ENCODE measurements around the gene MMADHC. TPM values are rescaled to one million over a fixed set of nuclear protein-coding genes. Genes with fewer than 3 reads are reported as not detected.
"Not testable (repeated sequence)": the region's sequence is repeated elsewhere in the genome, so short reads cannot be mapped to it uniquely, and the experiment has no call there.

Gene MMADHC
- total RNA-seq, 1 experiment from 2014 or later, result 195 TPM

GRCh38 chr2:149597050-149597667 is 9.6 kb upstream of the MMADHC start:
- no peak for DNase-seq (ENCODE audit: low read depth)
- in situ Hi-C loops (cut with HindIII; ENCODE audit: low pct_unique_long_range_greater_than_20kb, low sequenced_read_pairs), result no loop called here

DNA sequence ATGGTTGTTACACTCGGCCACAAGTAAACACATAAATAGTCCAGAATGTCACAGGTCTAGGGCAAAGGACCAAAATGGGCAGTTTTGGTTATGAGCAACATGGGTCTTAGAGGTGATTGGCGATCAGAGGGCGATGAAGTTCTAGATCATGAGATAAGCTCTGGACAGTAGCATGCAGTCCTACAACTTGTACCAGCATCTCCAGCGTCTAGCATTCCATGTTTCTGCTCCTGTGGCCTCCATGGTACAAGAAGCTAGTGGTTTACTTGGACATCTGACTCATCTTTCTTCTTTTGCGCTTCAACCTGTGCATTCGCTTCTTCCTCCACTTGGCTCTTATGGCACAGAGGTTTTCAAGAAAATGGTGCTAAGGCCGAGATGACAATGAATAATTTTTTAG is 8.9 kb upstream of the MMADHC start:
- in situ Hi-C loops (cut with HindIII; ENCODE audit: low pct_unique_long_range_greater_than_20kb, low sequenced_read_pairs), result no loop called here
- no peak for DNase-seq (ENCODE audit: low read depth)

DNA sequence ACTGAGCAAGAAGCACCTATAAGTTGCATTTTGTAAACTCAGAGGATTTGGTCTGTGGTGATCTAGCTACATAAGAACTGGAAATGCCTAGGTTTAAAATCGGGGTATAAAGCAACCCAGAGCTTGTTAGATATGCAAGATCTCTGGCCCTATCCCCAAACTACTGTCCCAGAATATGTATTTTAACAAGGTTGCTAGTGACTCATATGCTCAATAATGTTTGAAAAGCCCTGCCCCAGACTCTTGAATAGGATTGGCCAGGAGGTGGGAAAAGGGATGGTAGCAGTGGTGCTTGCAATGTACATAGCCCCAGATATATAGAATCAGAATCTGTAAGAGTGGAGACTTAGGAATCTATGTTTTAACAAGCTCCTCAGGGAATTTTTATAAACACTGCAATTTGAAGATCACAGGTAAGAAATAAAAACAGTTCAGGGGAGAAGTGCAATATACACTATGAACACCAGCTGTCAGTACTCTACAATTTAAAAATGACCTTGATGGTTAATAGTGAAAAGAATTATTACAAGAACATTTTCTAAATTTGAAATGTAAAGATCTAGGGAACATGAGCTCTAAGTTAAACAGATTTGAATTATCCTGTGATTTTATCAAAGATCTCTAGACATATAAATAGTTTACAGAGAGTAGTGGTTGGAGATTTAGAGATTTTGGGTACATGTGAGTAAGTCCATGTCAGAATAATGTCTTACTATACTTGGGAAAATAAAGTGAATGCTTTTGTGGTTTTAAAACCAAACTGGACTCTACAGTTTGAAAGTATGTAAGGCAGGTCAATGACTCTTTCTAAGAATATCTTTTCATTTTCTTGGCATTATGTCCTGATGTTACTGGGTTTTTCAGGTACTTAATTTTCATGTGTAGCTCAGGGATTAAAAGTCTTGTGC is 7.7 kb upstream of the MMADHC start:
- no peak for DNase-seq (ENCODE audit: low read depth)
- in situ Hi-C loops (cut with HindIII; ENCODE audit: low pct_unique_long_range_greater_than_20kb, low sequenced_read_pairs), result no loop called here

- DNase-seq (ENCODE audit: low read depth), result no peak
- in situ Hi-C loops (cut with HindIII; ENCODE audit: low pct_unique_long_range_greater_than_20kb, low sequenced_read_pairs), result no loop called here
These were observed 6.8 kb upstream of the MMADHC start for GRCh38 chr2:149594411-149594810.

DNA sequence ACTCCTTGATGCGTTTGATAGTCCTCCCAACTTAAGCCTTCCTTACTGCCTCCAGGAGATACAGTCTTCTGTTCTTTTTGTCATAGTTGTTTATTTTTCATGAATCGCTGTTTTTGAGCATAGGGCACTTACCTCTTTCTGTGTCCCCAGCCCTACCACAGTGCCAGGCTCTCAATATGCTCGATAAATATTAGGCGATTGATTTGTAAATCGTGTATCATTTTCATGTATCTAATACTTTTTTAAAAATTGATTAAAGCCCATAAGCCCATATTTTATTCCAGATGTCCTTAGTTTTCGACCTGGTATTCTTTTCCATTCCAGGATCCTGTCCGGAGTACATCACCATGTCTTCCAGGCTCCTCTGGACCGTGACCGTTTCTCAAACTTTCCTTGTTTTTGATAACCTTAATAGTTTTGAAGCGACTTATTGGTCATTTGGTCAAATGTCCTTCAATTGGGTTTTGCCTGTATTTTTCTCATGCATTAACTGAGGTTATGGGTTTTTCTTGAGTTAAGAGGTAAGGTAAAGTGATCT is 444 bp upstream of the MMADHC start:
- in situ Hi-C loops (cut with HindIII; ENCODE audit: low pct_unique_long_range_greater_than_20kb, low sequenced_read_pairs), result no loop called here
- DNase-seq (ENCODE audit: low read depth), result no peak

DNA sequence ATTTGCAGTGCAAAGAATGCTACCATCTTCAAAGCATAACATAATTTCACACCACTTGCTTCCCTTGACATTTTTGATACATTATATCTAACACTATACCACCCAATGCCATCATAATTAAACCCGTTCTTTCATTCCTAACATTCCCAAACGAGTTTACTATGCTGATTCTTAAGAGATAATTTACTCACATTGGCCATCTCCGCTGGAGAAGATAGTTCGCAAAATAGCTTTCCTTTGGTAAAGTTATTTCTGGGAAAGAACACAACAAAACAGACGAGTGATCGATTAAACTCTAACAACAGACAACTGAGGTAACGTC is 716 bp downstream of the MMADHC start:
- no peak for DNase-seq (ENCODE audit: low read depth)
- in situ Hi-C loops (cut with HindIII; ENCODE audit: low pct_unique_long_range_greater_than_20kb, low sequenced_read_pairs), result no loop called here

DNA sequence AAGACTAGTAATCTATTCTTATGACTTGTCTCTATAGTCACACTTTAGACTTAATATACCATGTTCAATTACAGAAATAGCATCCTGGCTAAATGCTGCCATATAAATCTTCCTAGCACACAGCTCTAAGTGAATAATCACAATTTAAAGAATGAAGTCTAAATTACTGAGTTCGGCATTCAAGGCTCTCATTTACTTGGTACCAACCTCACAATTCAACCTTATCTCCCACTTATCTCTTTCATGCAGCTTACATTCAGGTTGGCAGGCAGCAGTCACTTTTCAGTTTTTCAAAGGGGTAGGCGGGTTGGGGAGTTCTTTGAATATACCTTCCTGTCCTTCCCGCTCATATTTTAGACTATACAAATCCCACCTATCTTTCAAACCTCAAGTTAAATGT is 1.5 kb downstream of the MMADHC start:
- DNase-seq (ENCODE audit: low read depth), result no peak
- in situ Hi-C loops (cut with HindIII; ENCODE audit: low pct_unique_long_range_greater_than_20kb, low sequenced_read_pairs), result no loop called here

GRCh38 chr2:149585166-149585885 is 2.2 kb downstream of the MMADHC start:
- DNase-seq (ENCODE audit: low read depth), result no peak
- in situ Hi-C loops (cut with HindIII; ENCODE audit: low pct_unique_long_range_greater_than_20kb, low sequenced_read_pairs), result no loop called here

GRCh38 chr2:149579972-149580882 is 7.3 kb downstream of the MMADHC start:
- in situ Hi-C loops (cut with HindIII; ENCODE audit: low pct_unique_long_range_greater_than_20kb, low sequenced_read_pairs), result no loop called here
- DNase-seq (ENCODE audit: low read depth), result no peak

DNA sequence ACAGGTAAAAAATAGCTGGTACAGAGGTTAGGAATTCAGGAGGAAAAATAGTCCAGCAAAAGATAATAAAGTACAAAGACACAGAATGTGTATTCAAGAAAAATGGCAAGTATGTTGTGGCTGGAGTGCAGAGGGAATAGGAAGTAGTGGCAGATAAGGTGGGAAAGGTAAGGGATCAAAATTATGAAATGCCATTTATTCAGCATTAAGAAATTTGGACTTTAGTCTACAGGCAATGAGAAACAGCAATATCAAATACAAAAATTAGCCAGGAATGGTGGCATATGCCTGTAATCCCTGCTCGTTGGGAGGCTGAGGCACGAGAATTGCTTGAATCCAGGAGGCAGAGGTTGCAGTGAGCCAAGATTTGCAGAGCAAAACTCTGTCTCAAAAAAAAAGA is 10.3 kb downstream of the MMADHC start:
- in situ Hi-C loops (cut with HindIII; ENCODE audit: low pct_unique_long_range_greater_than_20kb, low sequenced_read_pairs), result no loop called here
- DNase-seq (ENCODE audit: low read depth), result no peak

DNA sequence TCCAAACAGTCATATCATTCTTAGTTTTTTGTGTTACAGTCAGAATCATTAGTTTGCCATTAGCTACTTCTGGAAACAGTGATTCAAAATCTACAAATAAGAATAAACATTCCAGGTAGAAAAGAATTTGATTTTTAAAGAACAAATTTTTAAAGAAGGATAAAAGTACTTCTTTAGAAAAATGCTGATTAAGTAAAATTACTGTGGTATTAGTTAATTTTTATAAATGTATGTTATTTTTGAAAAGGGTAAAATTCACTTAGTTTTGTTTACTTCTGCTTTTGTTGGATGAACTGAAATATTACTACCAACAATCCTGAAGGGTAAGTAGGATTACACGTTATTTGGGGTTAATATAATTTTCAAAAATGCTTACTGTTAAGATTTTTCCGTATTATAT is 11.8 kb downstream of the MMADHC start:
- in situ Hi-C loops (cut with HindIII; ENCODE audit: low pct_unique_long_range_greater_than_20kb, low sequenced_read_pairs), result no loop called here
- no peak for DNase-seq (ENCODE audit: low read depth)

DNA sequence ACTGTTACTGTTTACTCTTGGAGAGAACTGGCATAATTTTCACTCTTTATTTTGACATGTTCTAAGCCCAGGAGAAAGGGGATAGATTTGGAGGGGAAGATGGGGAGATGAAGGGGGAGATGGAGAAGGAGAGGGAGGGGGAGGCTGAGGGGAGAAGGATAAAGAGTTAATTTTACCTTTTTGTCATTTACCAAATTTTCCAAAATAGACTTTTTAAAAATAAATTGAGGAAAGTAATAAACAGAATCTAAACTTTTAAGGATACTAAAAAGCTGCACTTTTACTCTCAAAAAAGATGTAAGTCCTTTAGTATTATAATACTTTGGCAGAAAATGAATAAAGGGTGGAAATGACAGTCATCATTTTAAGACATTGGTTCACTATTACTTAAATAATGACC is 12.3 kb downstream of the MMADHC start:
- DNase-seq (ENCODE audit: low read depth), result no peak
- in situ Hi-C loops (cut with HindIII; ENCODE audit: low pct_unique_long_range_greater_than_20kb, low sequenced_read_pairs), result no loop called here

- no peak for DNase-seq (ENCODE audit: low read depth)
- in situ Hi-C loops (cut with HindIII; ENCODE audit: low pct_unique_long_range_greater_than_20kb, low sequenced_read_pairs), result no loop called here
These were observed 13.8 kb downstream of the MMADHC start for GRCh38 chr2:149573760-149574159.

GRCh38 chr2:149572102-149572953 is 15.2 kb downstream of the MMADHC start:
- in situ Hi-C loops (cut with HindIII; ENCODE audit: low pct_unique_long_range_greater_than_20kb, low sequenced_read_pairs), result no loop called here

DNA sequence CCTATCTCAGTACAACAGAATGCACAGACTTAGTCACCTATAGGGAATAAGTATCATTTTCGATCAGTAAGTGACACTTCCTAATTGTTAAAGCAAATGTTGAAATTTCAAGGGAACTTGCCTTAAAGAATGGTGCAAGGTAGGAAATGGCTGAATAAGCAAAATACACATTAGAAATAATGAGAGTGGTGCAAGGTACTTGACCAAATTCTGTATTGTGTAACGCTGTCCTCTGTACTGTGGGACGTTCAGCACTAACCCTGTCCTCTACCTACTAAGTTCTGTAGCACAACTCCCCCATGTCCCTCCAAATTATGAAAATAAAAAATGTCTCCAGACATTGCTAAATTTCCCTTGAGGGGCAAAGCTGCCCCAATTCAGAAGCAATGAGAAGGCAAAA is 19.4 kb downstream of the MMADHC start:
- in situ Hi-C loops (cut with HindIII; ENCODE audit: low pct_unique_long_range_greater_than_20kb, low sequenced_read_pairs), result no loop called here
- DNase-seq (ENCODE audit: low read depth), result no peak

More at GRCh38 chr2:149572102-149572953, 15.2 kb downstream of the MMADHC start:
- no peak for DNase-seq (ENCODE audit: low read depth)

- no peak for DNase-seq (ENCODE audit: low read depth)
- in situ Hi-C loops (cut with HindIII; ENCODE audit: low pct_unique_long_range_greater_than_20kb, low sequenced_read_pairs), result no loop called here
These were observed 20.9 kb downstream of the MMADHC start for GRCh38 chr2:149566652-149567051.

DNA sequence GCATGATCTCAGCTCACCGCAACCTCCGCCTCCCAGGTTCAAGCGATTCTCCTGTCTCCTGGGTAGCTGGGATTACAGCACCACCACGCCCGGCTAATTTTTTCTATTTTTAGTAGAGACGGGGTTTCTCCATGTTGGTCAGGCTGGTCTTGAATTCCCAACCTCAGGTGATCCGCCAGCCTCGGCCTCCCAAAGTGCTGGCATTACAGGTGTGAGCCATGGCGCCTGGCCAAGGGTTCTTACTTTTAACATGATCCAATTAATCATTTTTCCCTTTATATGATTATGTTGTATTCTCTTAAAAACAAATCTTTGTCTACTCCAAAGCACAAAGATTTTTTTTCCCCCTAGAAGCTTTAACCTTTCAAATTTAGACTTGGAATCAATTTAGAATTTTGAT is 21.9 kb downstream of the MMADHC start:
- in situ Hi-C loops (cut with HindIII; ENCODE audit: low pct_unique_long_range_greater_than_20kb, low sequenced_read_pairs); DNase-seq (ENCODE audit: low read depth): not testable (repeated sequence)

All from Caki2 (cell line).